T-helper 1 cell (primary cell): ENCODE data around the gene TTC33.

Experiments
- DNase-seq, 5 donors: peaks; one replicate each; pipeline ENCODE4 v3.0.0-alpha.2; 2012 to 2020

The TTC33 gene

DNA sequence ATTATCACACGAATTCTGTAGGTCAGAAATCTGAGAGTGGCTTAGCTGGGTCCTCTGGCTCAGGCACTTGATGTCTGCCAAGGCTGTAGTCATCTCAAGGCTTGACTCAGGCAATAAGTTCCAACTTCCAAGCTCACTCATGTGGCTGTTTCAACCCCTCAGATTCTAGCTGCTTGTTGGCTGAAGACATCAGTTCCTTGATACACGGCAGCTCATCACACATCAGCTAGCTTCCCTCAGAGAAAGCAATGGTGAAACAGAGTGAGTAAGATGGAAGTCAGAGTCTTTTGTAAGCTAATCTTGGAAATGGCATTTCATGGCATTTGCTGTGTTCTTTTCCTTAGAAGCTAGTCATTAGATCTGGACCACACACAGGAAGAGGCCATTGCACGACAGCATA is 280.2 kb downstream of the TTC33 start:
- no peak for DNase-seq

DNA sequence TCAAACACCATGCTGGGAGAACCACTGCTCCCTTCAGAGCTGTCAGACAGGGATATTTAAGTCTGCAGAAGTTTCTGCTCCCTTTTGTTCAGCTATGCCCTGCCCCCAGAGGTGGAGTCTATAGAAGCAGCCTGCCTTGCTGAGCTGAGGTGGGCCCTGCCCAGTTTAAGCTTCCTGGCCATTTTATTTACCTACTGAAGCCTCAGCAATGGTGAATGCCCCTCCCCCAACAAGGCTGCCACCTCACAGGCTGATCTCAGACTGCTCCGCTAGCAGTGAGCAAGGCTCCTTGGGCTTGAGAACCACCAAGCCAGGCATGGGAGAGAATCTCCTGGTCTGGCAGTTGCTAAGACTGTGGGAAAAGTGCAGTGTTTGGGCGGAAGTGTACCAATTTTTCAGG is 281.5 kb downstream of the TTC33 start:
- no peak for DNase-seq

DNA sequence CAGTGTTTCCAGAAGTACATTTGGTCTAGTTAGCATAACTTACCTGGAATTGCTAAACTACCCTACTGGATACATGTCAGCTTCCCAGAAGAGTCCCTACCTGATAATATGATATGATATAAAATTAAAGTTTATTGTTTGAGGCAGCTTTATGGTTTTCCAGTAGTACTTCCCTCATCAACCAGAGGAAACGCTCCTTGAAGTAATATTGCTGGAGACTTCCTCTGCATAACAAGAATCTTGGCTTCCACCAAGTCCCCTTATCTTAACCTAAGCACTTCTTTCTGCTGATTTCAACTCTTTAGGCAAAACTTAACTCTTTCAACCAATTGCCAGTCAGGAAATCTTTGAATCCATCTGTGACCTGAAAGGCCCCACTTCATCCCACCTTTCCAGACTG is 290.3 kb downstream of the TTC33 start:
- DNase-seq: no peak

DNA sequence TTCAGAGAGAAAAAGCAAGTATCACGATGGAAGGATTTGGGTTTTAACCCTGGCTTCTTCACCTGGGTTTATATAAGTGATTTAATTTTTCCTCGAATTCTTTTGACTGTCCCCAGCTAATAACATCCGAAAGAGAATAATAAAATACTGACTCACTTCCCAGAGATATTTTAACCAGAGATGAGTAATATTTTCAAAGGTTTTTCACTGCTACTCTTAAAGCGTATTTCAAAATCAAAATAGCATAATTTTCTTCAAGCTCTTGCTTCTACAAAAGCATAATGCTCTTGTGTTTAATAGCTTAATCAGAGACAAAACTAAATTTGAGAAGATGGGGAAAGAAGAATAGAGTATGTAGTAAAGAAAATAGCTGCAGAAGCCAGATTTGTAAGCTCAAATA is 291.2 kb downstream of the TTC33 start:
- DNase-seq: no peak
